HT1080 (cell line): ENCODE results near the gene RARRES1. TPM values are rescaled to one million over a fixed set of nuclear protein-coding genes. Genes with fewer than 3 reads are reported as not detected.
"Not testable (repeated sequence)": the region's sequence is repeated elsewhere in the genome, so short reads cannot be mapped to it uniquely, and the experiment has no call there.

Experiments
- DNase-seq: peaks from one replicate; pipeline ENCODE4 v3.0.0-alpha.2; 2015; ENCODE audit warnings: low read depth
- total RNA-seq: library from RNA; depleted of rRNA; stranded (reverse); fragments of >200 nt; shearing (Covaris generic); gene quantifications from 2 replicates; pipeline ENCODE4 v1.2.3, GENCODE V29; 2014

RARRES1 gene
- total RNA-seq, 1 experiment from 2014 or later: not detected

GRCh38 chr3:158701420-158702065, 30.7 kb downstream of the RARRES1 start:
- no peak for DNase-seq

DNA sequence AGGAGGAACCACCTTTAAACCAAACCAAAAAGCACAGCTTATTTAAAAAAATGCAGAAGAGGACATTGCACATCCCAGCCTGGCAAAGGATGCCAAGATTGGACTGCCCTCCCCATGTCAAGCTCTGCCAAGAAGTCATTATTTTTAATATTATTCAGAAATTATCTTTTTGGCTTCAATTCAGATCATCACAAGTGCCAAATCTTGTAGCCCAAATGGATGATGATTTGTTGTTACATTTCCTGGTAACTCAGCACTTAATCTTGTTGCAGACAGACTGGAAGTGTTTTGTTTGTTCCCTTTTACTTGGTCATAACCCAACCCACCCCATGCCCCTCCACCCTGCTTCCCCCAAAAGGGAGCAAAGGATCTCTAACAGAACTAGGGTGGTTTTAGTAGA, 31.7 kb downstream of the RARRES1 start:
- no peak for DNase-seq

DNA sequence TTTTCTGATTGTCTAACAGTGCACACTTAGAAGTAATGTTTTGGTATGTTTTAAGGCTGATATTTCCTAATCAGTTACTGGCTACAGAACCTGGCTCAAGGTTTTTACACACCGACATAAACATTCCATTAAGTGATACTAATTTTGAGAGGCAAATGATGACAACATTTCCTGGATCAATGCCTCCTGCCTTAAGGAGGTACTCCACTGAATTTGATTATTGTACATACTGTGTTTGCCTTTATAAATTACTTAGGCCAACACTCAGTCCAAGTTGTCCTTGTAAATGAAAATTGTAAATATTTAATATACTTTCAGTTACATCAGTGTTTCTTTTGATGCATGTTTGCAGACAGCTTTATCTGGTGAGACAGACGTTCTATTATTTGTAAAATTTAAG, 35.6 kb downstream of the RARRES1 start:
- no peak for DNase-seq

DNA sequence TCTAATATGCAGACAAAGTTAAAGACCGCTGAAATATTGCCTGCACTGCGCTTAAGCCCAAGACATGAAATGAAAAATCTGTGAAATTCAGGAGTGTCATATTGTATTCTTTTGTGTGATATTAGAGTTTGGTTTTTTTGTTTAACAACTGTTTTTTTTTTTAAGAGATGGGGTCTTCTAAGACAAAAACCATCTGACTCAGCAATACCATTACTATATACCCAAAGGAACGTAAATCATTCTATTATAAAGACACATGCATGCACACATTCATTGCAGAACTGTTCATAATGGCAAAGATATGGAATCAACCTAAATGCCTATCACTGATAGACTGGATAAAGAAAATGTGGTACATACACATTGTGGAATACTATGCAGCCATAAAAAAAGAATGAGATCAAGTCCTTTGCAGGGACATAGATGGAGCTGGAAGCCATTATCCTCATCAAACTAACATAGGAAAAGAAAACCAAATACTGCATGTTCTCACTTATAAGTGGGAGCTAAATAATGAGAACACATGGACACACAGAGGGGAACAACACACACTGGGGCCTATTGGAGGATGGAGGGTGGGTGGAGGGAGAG, 38.3 kb downstream of the RARRES1 start:
- not testable (repeated sequence) for DNase-seq

- no peak for DNase-seq
Measured at GRCh38 chr3:158685159-158685558, 47.1 kb downstream of the RARRES1 start.

DNA sequence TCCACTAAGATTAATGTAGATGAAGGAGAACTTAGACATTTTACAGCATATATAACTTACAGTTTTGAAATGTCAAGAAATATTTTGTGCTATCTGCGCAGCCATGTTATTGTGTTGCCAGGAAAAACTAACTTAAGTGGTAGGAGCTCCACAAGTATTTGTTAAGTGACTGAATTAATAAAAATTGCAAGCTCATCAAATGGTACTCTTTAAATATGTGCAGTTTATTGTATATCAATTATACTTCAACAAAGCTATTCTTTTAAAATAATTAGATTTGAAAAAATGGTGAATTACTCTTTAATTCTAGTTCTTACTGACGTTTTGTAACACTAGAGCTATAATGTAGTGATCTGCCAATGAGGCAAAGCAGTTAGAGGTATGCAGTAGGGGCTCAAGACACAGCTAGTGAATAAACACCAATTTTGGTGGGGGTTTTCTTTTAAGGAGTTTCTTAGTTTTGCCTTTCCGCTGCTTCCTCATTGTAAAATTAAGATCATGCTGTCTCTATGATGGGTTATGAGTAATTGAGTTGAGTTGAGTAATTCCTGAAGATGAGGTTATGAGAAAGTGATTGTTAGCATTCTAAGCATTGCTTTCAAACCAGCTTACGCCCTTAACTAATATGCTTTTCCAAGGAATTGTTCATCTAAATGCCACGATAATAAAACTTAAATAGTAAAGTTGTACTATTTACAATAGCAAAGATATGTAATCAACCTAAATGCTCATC, 48.9 kb downstream of the RARRES1 start:
- no peak for DNase-seq

DNA sequence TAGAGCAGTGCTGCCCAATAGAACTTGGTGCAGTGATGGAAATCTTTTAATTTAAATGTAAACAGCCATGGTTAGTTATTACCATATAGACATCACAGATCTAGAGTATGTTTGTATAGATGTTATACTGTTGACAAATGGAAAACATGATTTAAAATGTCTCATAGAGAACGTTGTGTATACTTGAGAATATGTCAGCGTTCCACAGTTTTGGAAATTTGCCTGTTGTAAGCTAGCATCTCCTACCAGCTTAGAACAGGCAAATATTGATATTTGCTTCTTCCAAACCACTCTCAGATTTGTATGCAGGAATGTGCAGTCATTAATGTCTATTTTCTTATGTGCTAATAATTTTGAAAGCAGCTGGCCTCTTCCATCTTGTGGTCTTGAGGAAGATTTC, 51.4 kb downstream of the RARRES1 start:
- DNase-seq: no peak

GRCh38 chr3:158679547-158680000, 52.7 kb downstream of the RARRES1 start:
- peak; percentile 84 for DNase-seq

DNA sequence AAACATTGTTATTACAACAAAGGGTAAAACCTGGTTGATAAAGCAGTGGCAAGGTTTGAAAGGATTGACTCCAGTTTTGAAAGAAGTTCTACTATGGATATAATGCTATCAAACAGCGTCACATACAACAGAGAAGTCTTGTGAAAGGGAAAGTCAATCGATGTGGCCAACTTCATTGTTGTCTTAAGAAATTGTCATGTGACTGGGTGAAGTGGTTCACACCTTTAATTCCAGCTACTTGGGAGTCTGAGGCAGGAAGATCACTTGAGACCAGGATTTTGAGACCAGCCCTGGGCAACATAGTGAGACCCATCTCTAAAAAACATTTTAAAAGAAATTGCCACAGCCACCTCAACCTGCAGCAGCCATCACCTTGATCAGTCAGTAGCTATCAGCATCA, 53.6 kb downstream of the RARRES1 start:
- DNase-seq: no peak

- peak; percentile 21 for DNase-seq
Measured at GRCh38 chr3:158672215-158673176, 59.8 kb downstream of the RARRES1 start, which contains the start of gene LXN. Gene LXN, minus strand, starts transcription at chr3:158672648. Its CDS starts 170 bp downstream, at chr3:158672478.

GRCh38 chr3:158671821-158672214, 60.4 kb downstream of the RARRES1 start:
- no peak for DNase-seq

DNA sequence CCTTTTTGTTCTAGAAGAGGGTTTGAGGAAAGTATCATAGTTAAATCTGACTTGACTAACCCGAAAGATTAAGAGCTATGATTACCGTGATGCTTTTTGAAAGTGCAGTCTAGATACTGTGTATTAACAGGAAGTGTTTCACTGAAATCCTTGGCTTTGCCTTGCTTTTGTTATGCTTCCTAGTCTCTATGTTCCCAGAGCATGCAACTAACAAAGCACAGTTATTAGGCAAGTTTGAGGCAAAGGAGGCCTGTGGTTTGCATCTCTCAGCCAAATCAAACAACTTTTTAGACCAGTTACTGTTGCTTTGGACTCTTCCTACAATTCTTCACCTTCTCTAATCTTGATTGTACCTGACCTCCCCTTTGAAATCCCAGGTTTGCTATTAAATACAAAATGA, 63.8 kb downstream of the RARRES1 start:
- no peak for DNase-seq

- DNase-seq: no peak
Measured at GRCh38 chr3:158666416-158666815, 65.8 kb downstream of the RARRES1 start.

GRCh38 chr3:158663832-158664231, 68.4 kb downstream of the RARRES1 start:
- DNase-seq: no peak

DNA sequence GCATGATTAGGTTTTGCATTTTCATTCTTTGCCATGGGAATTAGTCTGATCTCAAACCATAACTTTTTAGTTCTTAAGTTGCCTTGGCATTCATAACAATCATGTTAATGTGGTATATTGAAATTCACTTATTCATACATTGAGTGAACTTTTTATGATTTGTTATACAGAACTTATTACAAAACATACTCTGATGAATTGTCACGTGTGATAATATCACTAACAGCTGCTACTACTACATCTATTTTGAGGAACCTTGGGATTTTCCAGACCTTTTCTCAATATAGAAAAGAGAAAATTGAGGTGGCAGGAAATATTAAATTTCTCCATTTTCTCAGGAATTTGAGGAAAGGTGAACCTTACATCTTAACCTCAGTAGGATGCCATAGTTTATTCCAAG, 69.0 kb downstream of the RARRES1 start:
- DNase-seq: no peak

- no peak for DNase-seq
Measured at GRCh38 chr3:158660711-158661110, 71.5 kb downstream of the RARRES1 start.

- peak; percentile 78 for DNase-seq
Measured at GRCh38 chr3:158659454-158660237, 72.6 kb downstream of the RARRES1 start.

DNA sequence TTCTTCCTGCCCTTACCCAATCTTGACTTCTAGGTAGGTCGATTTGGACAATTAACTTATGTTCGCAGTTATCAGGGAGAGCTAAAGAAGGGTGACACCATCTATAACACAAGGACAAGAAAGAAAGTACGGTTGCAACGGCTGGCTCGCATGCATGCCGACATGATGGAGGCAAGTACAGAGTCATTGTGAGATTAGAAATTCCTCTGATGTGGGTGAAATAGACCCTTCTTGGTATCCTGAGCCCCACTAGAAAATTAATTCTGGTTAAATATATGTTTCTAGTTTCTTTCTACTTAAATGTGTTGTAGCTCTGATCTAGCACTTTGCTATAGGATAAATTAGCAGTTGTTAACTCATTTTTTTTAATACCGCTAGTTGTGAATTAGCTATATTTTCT, 73.4 kb downstream of the RARRES1 start:
- DNase-seq: no peak

DNA sequence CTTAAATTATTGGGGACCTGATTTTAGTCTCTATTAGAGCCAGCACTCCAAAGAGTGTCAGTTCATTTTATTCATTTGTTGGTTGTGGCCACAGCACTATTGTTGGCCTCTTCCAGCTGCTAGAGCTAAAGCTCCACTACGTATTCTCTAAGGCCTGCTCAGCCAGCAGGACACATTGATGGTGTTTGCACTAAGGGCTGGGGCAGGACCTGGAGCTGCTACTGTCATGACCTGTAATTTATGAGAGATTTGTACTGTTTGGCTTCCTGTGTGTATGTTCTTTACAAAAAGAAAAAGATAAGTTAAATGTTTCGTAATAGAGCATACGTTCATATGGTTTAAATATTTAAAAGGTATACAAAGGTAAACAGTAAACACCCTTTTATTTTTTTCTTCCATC, 79.8 kb downstream of the RARRES1 start:
- no peak for DNase-seq

DNA sequence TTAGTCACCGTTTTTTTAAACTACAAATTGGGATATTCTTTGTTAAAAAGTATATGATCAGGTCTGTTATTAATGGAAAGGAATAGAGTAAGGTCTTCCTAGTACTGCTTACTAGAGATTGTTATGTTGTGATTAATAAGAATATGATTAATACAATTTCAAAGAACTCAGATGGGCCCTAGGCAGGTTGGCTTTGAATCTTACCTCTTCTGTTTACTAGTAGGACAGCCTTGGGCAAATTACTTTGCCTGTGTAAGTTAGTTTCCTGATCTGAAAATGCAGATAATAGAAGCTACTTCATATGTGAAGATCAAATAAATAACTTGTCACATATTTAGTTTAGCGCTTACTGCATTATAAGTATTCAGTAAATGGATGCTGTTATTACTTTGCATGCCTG, 81.1 kb downstream of the RARRES1 start:
- DNase-seq: no peak

DNA sequence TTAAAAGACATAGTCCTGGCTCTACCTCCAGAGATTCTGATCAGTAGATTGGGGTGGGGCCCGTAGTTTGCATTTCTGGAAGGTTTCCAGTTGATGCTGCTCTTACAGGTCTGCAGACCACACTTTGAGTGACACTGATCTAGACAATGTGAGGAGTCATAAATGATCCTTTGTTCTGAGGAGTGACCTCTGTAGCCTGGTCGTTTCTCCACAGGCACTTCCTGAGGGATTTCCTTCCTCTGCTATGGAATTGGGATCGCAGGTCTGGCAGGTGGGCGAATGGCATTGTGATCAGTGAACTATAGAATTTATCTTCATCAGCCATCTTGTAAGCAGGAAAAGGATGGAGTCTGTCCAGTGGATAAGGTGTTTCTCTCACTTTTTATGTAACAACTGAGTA, 82.5 kb downstream of the RARRES1 start:
- DNase-seq: peak; percentile 69
